CD4-positive, alpha-beta T cell (primary cell): ENCODE data around the gene CRLF1. TPM values are rescaled to one million over a fixed set of nuclear protein-coding genes. Genes with fewer than 3 reads are reported as not detected.

Experiments
- ATAC-seq: fragments of 200-7000 bp; cut with Tn5 transposase; one replicate; pipeline ENCODE4 v1.10.0; 2022; ENCODE audit warnings: mild to moderate bottlenecking; ENCODE audit not compliant: poor library complexity
- CTCF ChIA-PET: fragments of 350-600 bp; sonication (Branson Sonifier 250); formaldehyde crosslinking; loops from one replicate; lab custom pipeline; 2021; ENCODE audit warnings: antibody characterized with exemption, inconsistent platforms; lab: Charles Lee
- POLR2A ChIA-PET: fragments of 350-600 bp; sonication (Branson Sonifier 250); formaldehyde crosslinking; loops from one replicate; lab custom pipeline; 2021; ENCODE audit warnings: antibody characterized with exemption, inconsistent platforms; lab: Charles Lee
- DNase-seq, 14 experiments: peaks; one replicate each; pipeline ENCODE4 v3.0.0-alpha.2; 2013 to 2020; ENCODE audit warnings: mixed read lengths in 2 of 14
- H3K27ac ChIP-seq, 2 donors: one replicate each; pipeline versions ENCODE4 v1.5.1 to v1.7.0; 2013; ENCODE audit warnings: low read length in 2 of 2, low read depth in 1 of 2, mild to moderate bottlenecking in 1 of 2
- H3K27me3 ChIP-seq, 2 experiments: 1 replicate in 1 of 2; 2 replicates in 1 of 2; pipeline versions ENCODE4 v1.6.1 to v1.7.0; 2013; ENCODE audit warnings: low read length in 2 of 2, control low read depth in 1 of 2, mild to moderate bottlenecking in 1 of 2, moderate library complexity in 1 of 2; ENCODE audit not compliant: insufficient read depth in 2 of 2, control insufficient read depth in 1 of 2
- H3K36me3 ChIP-seq: one replicate; pipeline ENCODE4 v1.6.1; 2013; ENCODE audit warnings: low read length, control low read depth; ENCODE audit not compliant: insufficient read depth
- H3K4me1 ChIP-seq: one replicate; pipeline ENCODE4 v1.6.1; 2013; ENCODE audit warnings: low read length, control low read depth; ENCODE audit not compliant: insufficient read depth
- H3K4me3 ChIP-seq: one replicate; pipeline ENCODE4 v1.5.1; 2013; ENCODE audit warnings: mild to moderate bottlenecking, low read length, moderate library complexity
- H3K9me3 ChIP-seq, 2 experiments: 1 replicate in 1 of 2; 2 replicates in 1 of 2; pipeline versions ENCODE4 v1.6.1 to v1.7.0; 2013; ENCODE audit warnings: low read length in 2 of 2, mild to moderate bottlenecking in 2 of 2, control low read depth in 1 of 2, moderate library complexity in 1 of 2; ENCODE audit not compliant: control insufficient read depth in 1 of 2, insufficient read depth in 1 of 2
- H3K27ac Mint-ChIP-seq: one replicate; pipeline ENCODE4 v1.8.0; 2020; ENCODE audit warnings: mixed read lengths
- H3K27me3 Mint-ChIP-seq: one replicate; pipeline ENCODE4 v1.8.0; 2021; ENCODE audit warnings: mixed read lengths
- H3K36me3 Mint-ChIP-seq: one replicate; pipeline ENCODE4 v1.8.0; 2021; ENCODE audit warnings: low read depth, mixed read lengths
- H3K4me1 Mint-ChIP-seq: one replicate; pipeline ENCODE4 v1.8.0; 2021; ENCODE audit warnings: low read depth, mixed read lengths
- H3K4me3 Mint-ChIP-seq: one replicate; pipeline ENCODE4 v1.8.0; 2020; ENCODE audit warnings: mild to moderate bottlenecking, mixed read lengths
- H3K9me3 Mint-ChIP-seq: one replicate; pipeline ENCODE4 v1.8.0; 2020; ENCODE audit warnings: mixed read lengths
- intact Hi-C, 2 experiments: fragments of 100-400 bp; cut with DNase I in 1 of 2; cut with micrococcal nuclease in 1 of 2; formaldehyde crosslinking; loops; one replicate each; pipeline versions ENCODE4 v1.15.1 to v1.9.0; 2023 to 2025; cut with DNase I, micrococcal nuclease
- total RNA-seq, 174 experiments: library from RNA in 2 of 174; stranded (reverse) in 2 of 174; gene quantifications; one replicate each; pipeline ENCODE4 v1.2.3 and lab custom pipeline; 2021 to 2026
- TF ChIP-seq, protein P1 (sequence below): fragments of 200-600 bp; IDR thresholded peaks from one replicate; pipeline ENCODE4 v1.8.0; 2022; ENCODE audit warnings: antibody characterized with exemption, mild to moderate bottlenecking

Gene CRLF1
- total RNA-seq, 2 experiments from 2014 or later = not detected

DNA sequence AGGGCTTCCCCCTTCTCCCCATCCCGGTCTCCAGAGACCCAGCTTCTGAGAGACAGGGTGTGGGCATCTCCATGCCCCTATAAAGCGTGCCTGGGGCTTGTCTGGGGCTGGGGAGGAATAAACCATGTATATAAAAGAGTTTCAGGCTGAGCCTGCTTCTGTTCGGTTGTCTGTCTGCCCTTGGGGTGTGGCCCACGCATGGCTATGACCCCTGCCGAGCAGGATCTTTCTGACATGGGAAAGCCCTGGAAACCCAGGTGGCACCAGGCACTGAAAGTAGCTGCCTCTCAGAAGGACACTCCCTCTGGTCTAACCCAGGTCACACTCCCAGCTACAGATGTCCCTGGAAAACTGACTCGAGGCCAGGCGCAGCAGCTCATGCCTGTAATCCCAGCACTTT, 14.3 kb upstream of the CRLF1 start:
- no peaks in the 10 kb centered on the region for H3K36me3 Mint-ChIP-seq
- peaks cover under 1 to 12% of the 10 kb centered on the region in 2 experiments for H3K27me3 ChIP-seq
- no peak overlapping the region for H3K4me3 ChIP-seq
- H3K9me3 Mint-ChIP-seq = no peaks in the 10 kb centered on the region
- H3K4me1 Mint-ChIP-seq = no peaks in the 10 kb centered on the region
- ATAC-seq (no peak), DNase-seq (no peak)
- no peaks in the 10 kb centered on the region for H3K4me1 ChIP-seq
- peaks cover 28% of the 10 kb centered on the region for H3K27me3 Mint-ChIP-seq
- H3K4me3 Mint-ChIP-seq = no peak overlapping the region
- no peaks in the 10 kb centered on the region for H3K36me3 ChIP-seq
- H3K27ac ChIP-seq = no peak overlapping the region
- ChIA-PET CTCF (no interaction called here), POLR2A (no interaction called here)
- H3K9me3 ChIP-seq = no peaks in the 10 kb centered on the region
- intact Hi-C loops = no loop called here
- no peak overlapping the region for H3K27ac Mint-ChIP-seq
- TF ChIP-seq, protein P1, sequence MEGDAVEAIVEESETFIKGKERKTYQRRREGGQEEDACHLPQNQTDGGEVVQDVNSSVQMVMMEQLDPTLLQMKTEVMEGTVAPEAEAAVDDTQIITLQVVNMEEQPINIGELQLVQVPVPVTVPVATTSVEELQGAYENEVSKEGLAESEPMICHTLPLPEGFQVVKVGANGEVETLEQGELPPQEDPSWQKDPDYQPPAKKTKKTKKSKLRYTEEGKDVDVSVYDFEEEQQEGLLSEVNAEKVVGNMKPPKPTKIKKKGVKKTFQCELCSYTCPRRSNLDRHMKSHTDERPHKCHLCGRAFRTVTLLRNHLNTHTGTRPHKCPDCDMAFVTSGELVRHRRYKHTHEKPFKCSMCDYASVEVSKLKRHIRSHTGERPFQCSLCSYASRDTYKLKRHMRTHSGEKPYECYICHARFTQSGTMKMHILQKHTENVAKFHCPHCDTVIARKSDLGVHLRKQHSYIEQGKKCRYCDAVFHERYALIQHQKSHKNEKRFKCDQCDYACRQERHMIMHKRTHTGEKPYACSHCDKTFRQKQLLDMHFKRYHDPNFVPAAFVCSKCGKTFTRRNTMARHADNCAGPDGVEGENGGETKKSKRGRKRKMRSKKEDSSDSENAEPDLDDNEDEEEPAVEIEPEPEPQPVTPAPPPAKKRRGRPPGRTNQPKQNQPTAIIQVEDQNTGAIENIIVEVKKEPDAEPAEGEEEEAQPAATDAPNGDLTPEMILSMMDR = no peak

DNA sequence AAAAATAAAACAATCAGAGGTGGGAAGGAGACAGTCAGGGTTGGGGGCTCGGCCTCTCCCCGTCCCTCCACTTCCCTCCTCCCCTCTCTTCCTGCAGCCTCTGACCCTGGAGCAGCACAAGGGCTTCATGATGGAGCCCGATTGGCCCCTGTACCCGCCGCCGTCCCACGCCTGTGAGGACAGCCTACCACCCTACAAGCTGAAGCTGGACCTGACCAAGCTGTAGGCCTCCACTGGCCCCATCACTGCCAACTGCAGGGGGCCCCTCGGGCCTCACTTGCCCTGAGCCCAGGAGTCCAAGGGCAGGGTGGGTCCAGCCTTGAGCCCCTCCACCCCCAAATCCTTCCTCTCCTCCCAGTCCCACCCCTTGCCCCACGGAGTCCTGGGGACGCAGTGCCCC, 13.7 kb upstream of the CRLF1 start:
- TF ChIP-seq, protein P1 = no peak
- intact Hi-C loops = no loop called here
- no peak overlapping the region for H3K27ac ChIP-seq
- H3K4me1 ChIP-seq = no peaks in the 10 kb centered on the region
- ATAC-seq = no peak
- H3K36me3 ChIP-seq = no peaks in the 10 kb centered on the region
- POLR2A ChIA-PET = no interaction called here
- Mint-ChIP-seq H3K27me3 (peaks cover 34% of the 10 kb centered on the region), H3K36me3 (no peaks in the 10 kb centered on the region), H3K27ac (no peak overlapping the region), H3K9me3 (no peaks in the 10 kb centered on the region), H3K4me3 (no peak overlapping the region), H3K4me1 (no peaks in the 10 kb centered on the region)
- no peak overlapping the region for H3K4me3 ChIP-seq
- H3K9me3 ChIP-seq = no peaks in the 10 kb centered on the region
- CTCF ChIA-PET = interaction anchor here (0.7 kb wide), 1 partner anchor 13 kb away, joined by 3 read pairs; no protein-coding TSS in a partner anchor
- H3K27me3 ChIP-seq = peaks cover 4 to 17% of the 10 kb centered on the region in 2 experiments
- DNase-seq = no peak

DNA sequence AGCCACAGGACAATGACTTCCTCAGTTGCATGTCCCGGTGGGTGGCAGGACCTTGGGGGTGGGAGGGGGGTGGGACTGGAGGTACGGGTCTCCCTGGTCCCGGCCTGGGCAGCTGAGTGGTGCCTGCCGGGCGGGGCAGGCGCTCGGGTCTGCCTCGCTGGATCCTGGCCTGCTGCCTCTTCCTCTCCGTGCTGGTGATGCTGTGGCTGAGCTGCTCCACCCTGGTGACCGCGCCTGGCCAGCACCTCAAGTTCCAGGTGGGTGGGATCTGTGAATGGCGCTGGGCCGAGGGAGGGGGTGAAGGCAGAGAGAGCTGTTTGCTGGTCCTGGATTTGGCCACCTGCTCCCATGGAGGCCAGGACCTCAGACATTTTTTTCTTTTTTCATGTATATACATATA, 11.6 kb upstream of the CRLF1 start:
- H3K27ac ChIP-seq = no peak overlapping the region
- no peaks in the 10 kb centered on the region for H3K9me3 ChIP-seq
- Mint-ChIP-seq H3K4me1 (peaks cover 8% of the 10 kb centered on the region), H3K36me3 (no peaks in the 10 kb centered on the region), H3K9me3 (no peaks in the 10 kb centered on the region), H3K27ac (no peak overlapping the region), H3K27me3 (peaks cover 55% of the 10 kb centered on the region), H3K4me3 (no peak overlapping the region)
- H3K4me1 ChIP-seq = peaks cover 3% of the 10 kb centered on the region
- no peaks in the 10 kb centered on the region for H3K36me3 ChIP-seq
- CTCF ChIA-PET = no interaction called here
- ATAC-seq = no peak
- no peak overlapping the region for H3K4me3 ChIP-seq
- TF ChIP-seq, protein P1 = no peak
- H3K27me3 ChIP-seq = peaks cover 21 to 34% of the 10 kb centered on the region in 2 experiments
- POLR2A ChIA-PET = no interaction called here
- intact Hi-C loops = no loop called here
- no peak for DNase-seq
